ENCODE results near the gene THYN1.

Gene THYN1

GRCh38 chr11:134252346-134253187, 585 bp downstream of the THYN1 start:
- in situ Hi-C loops (cut with HindIII; ENCODE audit: low sequenced_read_pairs): no loop called here

- in situ Hi-C loops (cut with HindIII; ENCODE audit: low sequenced_read_pairs): no loop called here
Measured at GRCh38 chr11:134250675-134251074, 2.5 kb downstream of the THYN1 start.

- in situ Hi-C loops (cut with HindIII; ENCODE audit: low sequenced_read_pairs): no loop called here
Measured at GRCh38 chr11:134250246-134250645, 2.9 kb downstream of the THYN1 start.

GRCh38 chr11:134248910-134249480, 4.2 kb downstream of the THYN1 start:
- in situ Hi-C loops (cut with HindIII; ENCODE audit: low sequenced_read_pairs): no loop called here

GRCh38 chr11:134246678-134247077, 6.5 kb downstream of the THYN1 start:
- in situ Hi-C loops (cut with HindIII; ENCODE audit: low sequenced_read_pairs): no loop called here

- in situ Hi-C loops (cut with HindIII; ENCODE audit: low sequenced_read_pairs): no loop called here
Measured at GRCh38 chr11:134246100-134246499, 7.1 kb downstream of the THYN1 start.

GRCh38 chr11:134245434-134245833, 7.7 kb downstream of the THYN1 start:
- in situ Hi-C loops (cut with HindIII; ENCODE audit: low sequenced_read_pairs): no loop called here

- in situ Hi-C loops (cut with HindIII; ENCODE audit: low sequenced_read_pairs): no loop called here
Measured at GRCh38 chr11:134244593-134244992, 8.6 kb downstream of the THYN1 start.

GRCh38 chr11:134243913-134244312, 9.2 kb downstream of the THYN1 start:
- in situ Hi-C loops (cut with HindIII; ENCODE audit: low sequenced_read_pairs): no loop called here

- in situ Hi-C loops (cut with HindIII; ENCODE audit: low sequenced_read_pairs): no loop called here
Measured at GRCh38 chr11:134242376-134242775, 10.8 kb downstream of the THYN1 start.

- in situ Hi-C loops (cut with HindIII; ENCODE audit: low sequenced_read_pairs): no loop called here
Measured at GRCh38 chr11:134240592-134240991, 12.6 kb downstream of the THYN1 start.

- in situ Hi-C loops (cut with HindIII; ENCODE audit: low sequenced_read_pairs): no loop called here
Measured at GRCh38 chr11:134238956-134239355, 14.2 kb downstream of the THYN1 start.

GRCh38 chr11:134237557-134237922, 15.6 kb downstream of the THYN1 start:
- in situ Hi-C loops (cut with HindIII; ENCODE audit: low sequenced_read_pairs): no loop called here

- in situ Hi-C loops (cut with HindIII; ENCODE audit: low sequenced_read_pairs): no loop called here
Measured at GRCh38 chr11:134236834-134237556, 16.2 kb downstream of the THYN1 start.

- in situ Hi-C loops (cut with HindIII; ENCODE audit: low sequenced_read_pairs): no loop called here
Measured at GRCh38 chr11:134235399-134235798, 17.8 kb downstream of the THYN1 start.

GRCh38 chr11:134233729-134234179, 19.4 kb downstream of the THYN1 start:
- in situ Hi-C loops (cut with HindIII; ENCODE audit: low sequenced_read_pairs): no loop called here

- in situ Hi-C loops (cut with HindIII; ENCODE audit: low sequenced_read_pairs): no loop called here
Measured at GRCh38 chr11:134231958-134232659, 21.0 kb downstream of the THYN1 start.

- in situ Hi-C loops (cut with HindIII; ENCODE audit: low sequenced_read_pairs): no loop called here
Measured at GRCh38 chr11:134230339-134230738, 22.8 kb downstream of the THYN1 start.

GRCh38 chr11:134229126-134229790, 23.9 kb downstream of the THYN1 start:
- in situ Hi-C loops (cut with HindIII; ENCODE audit: low sequenced_read_pairs): no loop called here

GRCh38 chr11:134228625-134229024, 24.5 kb downstream of the THYN1 start:
- in situ Hi-C loops (cut with HindIII; ENCODE audit: low sequenced_read_pairs): no loop called here
